ENCODE measurements around the gene RAB17.

The RAB17 gene

GRCh38 chr2:237534380-237534779 is 56.2 kb downstream of the RAB17 start:
- DNase-seq: no peak

- DNase-seq: no peak
Measured at GRCh38 chr2:237533668-237534161, 56.8 kb downstream of the RAB17 start.

- DNase-seq: no peak
Measured at GRCh38 chr2:237532160-237532559, 58.4 kb downstream of the RAB17 start.

GRCh38 chr2:237530472-237531433 is 59.8 kb downstream of the RAB17 start:
- no peak for DNase-seq

- no peak for DNase-seq
Measured at GRCh38 chr2:237529452-237530402, 60.8 kb downstream of the RAB17 start.

GRCh38 chr2:237527766-237528165 is 62.8 kb downstream of the RAB17 start:
- DNase-seq: no peak

GRCh38 chr2:237527233-237527632 is 63.3 kb downstream of the RAB17 start:
- DNase-seq: no peak

GRCh38 chr2:237525559-237526157 is 64.9 kb downstream of the RAB17 start:
- DNase-seq: no peak

- no peak for DNase-seq
Measured at GRCh38 chr2:237524631-237525030, 65.9 kb downstream of the RAB17 start.

Data from stimulated activated CD8-positive, alpha-beta memory T cell treated with anti-CD3 and anti-CD28 coated beads, Interleukin-4, amount 100 ng/mL, for 48 hours (primary cell).